Amygdala (tissue), 56 donors: ENCODE measurements around the gene FGF5.
"Not testable (repeated sequence)": the region's sequence is repeated elsewhere in the genome, so short reads cannot be mapped to it uniquely, and the experiment has no call there.

Experiments used
- DNase-seq, 56 donors: peaks; one replicate each; lab custom pipeline; 2025; lab: John Stamatoyannopoulos, UW

FGF5 gene

GRCh38 chr4:80290665-80291064 is 24.2 kb downstream of the FGF5 start:
- DNase-seq: not testable (repeated sequence)

GRCh38 chr4:80294206-80294605 is 27.7 kb downstream of the FGF5 start:
- no peak for DNase-seq

- no peak for DNase-seq
Observed at GRCh38 chr4:80295336-80295735, 28.9 kb downstream of the FGF5 start.

- no peak for DNase-seq
Observed at GRCh38 chr4:80295826-80296225, 29.4 kb downstream of the FGF5 start.

GRCh38 chr4:80301884-80302283 is 35.4 kb downstream of the FGF5 start:
- DNase-seq: no peak

- DNase-seq: no peak
Observed at GRCh38 chr4:80302616-80303223, 36.3 kb downstream of the FGF5 start.

- no peak for DNase-seq
Observed at GRCh38 chr4:80305466-80305865, 39.0 kb downstream of the FGF5 start.

GRCh38 chr4:80306260-80306659 is 39.8 kb downstream of the FGF5 start:
- DNase-seq: no peak

- no peak for DNase-seq
Observed at GRCh38 chr4:80307183-80307735, 40.8 kb downstream of the FGF5 start.

- DNase-seq: no peak
Observed at GRCh38 chr4:80307774-80308465, 41.5 kb downstream of the FGF5 start.

GRCh38 chr4:80308466-80308822 is 42.0 kb downstream of the FGF5 start:
- no peak for DNase-seq

GRCh38 chr4:80309294-80310004 is 43.0 kb downstream of the FGF5 start:
- DNase-seq: no peak

GRCh38 chr4:80311130-80311529 is 44.7 kb downstream of the FGF5 start:
- no peak for DNase-seq

- no peak for DNase-seq
Observed at GRCh38 chr4:80312124-80312523, 45.7 kb downstream of the FGF5 start.

- DNase-seq: no peak
Observed at GRCh38 chr4:80313627-80314026, 47.2 kb downstream of the FGF5 start.

GRCh38 chr4:80315848-80316247 is 49.4 kb downstream of the FGF5 start:
- DNase-seq: not testable (repeated sequence)

- DNase-seq: no peak
Observed at GRCh38 chr4:80321341-80321740, 54.9 kb downstream of the FGF5 start.

GRCh38 chr4:80321776-80322175 is 55.3 kb downstream of the FGF5 start:
- DNase-seq: no peak

- DNase-seq: no peak
Observed at GRCh38 chr4:80322716-80323115, 56.3 kb downstream of the FGF5 start.

GRCh38 chr4:80324171-80324570 is 57.7 kb downstream of the FGF5 start:
- no peak for DNase-seq

GRCh38 chr4:80331693-80332092 is 65.2 kb downstream of the FGF5 start:
- no peak for DNase-seq

- DNase-seq: no peak
Observed at GRCh38 chr4:80333121-80333520, 66.7 kb downstream of the FGF5 start.
